GM21825 (cell line): Measurements from ENCODE around the gene C1QTNF6.
"Not testable (repeated sequence)": the region's sequence is repeated elsewhere in the genome, so short reads cannot be mapped to it uniquely, and the experiment has no call there.

Source experiments
- ATAC-seq: cut with Tn5 transposase; IDR thresholded peaks from one replicate; pipeline ENCODE4 v1.9.1; 2021; ENCODE audit warnings: mild to moderate bottlenecking, moderate library complexity; ENCODE audit not compliant: unreplicated experiment

The C1QTNF6 gene

GRCh38 chr22:37208401-37209139 is 20.5 kb upstream of the C1QTNF6 start:
- ATAC-seq: no peak

GRCh38 chr22:37207981-37208380 is 19.9 kb upstream of the C1QTNF6 start:
- ATAC-seq: no peak

GRCh38 chr22:37206841-37207821 is 19.1 kb upstream of the C1QTNF6 start:
- no peak for ATAC-seq

GRCh38 chr22:37206118-37206840 is 18.2 kb upstream of the C1QTNF6 start:
- no peak for ATAC-seq

- no peak for ATAC-seq
Observed at GRCh38 chr22:37205046-37205445, 17.0 kb upstream of the C1QTNF6 start.

GRCh38 chr22:37204045-37204655 is 16.1 kb upstream of the C1QTNF6 start:
- no peak for ATAC-seq

GRCh38 chr22:37203354-37204044 is 15.5 kb upstream of the C1QTNF6 start:
- ATAC-seq: no peak

- no peak for ATAC-seq
Observed at GRCh38 chr22:37202716-37203115, 14.7 kb upstream of the C1QTNF6 start.

GRCh38 chr22:37202001-37202555 is 14.0 kb upstream of the C1QTNF6 start:
- no peak for ATAC-seq

- ATAC-seq: not testable (repeated sequence)
Observed at GRCh38 chr22:37201443-37201820, 13.4 kb upstream of the C1QTNF6 start.

- ATAC-seq: no peak
Observed at GRCh38 chr22:37199760-37200108, 11.7 kb upstream of the C1QTNF6 start.

- ATAC-seq: peak; percentile 90
Observed at GRCh38 chr22:37199103-37199759, 11.2 kb upstream of the C1QTNF6 start.

GRCh38 chr22:37198258-37199102 is 10.4 kb upstream of the C1QTNF6 start:
- ATAC-seq: no peak

- ATAC-seq: no peak
Observed at GRCh38 chr22:37197451-37198257, 9.6 kb upstream of the C1QTNF6 start.

- no peak for ATAC-seq
Observed at GRCh38 chr22:37196539-37197450, 8.7 kb upstream of the C1QTNF6 start.

- no peak for ATAC-seq
Observed at GRCh38 chr22:37195921-37196320, 7.9 kb upstream of the C1QTNF6 start.

GRCh38 chr22:37194750-37195149 is 6.7 kb upstream of the C1QTNF6 start:
- no peak for ATAC-seq
